ENCODE data around the gene ZNF816.
"Not testable (repeated sequence)": the region's sequence is repeated elsewhere in the genome, so short reads cannot be mapped to it uniquely, and the experiment has no call there.

ZNF816 gene

DNA sequence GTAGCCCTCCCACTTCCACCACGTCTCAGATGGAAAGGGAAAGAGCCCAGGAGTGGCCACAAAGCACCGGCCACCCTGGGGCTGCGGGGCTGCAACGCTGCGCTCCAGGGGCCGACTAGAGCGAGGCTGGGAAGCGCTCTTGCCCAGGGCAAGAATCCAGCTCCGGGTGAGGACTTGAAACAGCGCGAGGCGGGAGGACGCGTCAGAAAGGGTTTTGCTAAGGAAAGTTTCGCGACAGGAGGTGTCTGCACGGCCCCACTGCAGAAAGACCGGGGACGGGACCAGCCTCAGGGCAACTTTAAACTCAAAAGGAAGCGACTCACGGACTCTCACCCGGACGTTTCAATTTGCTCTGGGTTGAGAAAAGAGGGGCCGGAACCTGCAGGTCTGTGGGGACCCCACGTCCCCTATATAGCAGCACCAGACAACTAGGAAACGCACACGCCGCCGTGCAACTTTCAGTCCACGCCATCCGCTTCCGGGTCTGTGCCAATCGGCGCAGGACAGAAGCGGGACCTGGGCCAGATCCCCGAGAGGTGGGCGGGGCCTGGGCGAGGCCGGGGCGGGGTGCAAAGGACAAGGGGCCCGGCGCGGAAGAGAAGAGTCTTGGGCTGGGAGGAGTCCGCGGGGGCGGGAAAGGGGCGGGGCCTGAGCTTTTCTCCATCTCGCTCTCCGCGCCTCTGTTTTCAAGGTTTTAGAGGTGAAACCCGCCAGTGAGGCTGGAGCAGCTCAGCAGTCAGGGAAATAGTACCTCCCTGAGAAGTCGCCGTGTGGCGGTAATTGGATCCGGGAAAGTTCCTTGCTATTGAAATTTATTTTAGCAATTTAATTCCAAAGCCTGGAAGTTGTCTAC, at the start of gene ZNF816:
Gene ZNF816 (minus strand): TSS at position 488 of the 853 bp plus-strand sequence. CDS start 6,792 bp downstream, outside the sequence.
- DNase-seq (ENCODE audit: low read depth), result peak; percentile 84

DNA sequence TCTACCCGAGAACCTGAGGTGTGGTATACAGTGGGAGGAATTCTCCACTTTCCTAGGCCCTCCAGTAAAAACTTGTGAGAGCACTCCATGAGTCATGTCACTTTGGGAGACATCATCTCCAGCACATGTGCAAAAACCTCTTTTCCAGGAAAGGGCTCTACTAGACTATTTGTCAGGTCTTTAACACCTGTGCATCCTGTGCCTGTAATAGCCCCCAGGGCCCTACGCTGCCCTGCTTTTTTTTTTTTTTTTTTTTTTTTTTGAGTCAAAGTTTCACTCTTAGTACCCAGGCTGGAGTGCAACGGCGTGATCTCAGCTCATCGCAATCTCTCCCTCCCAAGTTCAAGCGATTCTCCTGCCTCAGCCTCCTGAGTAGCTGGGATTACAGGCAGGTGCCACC, 49.3 kb upstream of the ZNF816 start:
- DNase-seq (ENCODE audit: low read depth), result no peak

DNA sequence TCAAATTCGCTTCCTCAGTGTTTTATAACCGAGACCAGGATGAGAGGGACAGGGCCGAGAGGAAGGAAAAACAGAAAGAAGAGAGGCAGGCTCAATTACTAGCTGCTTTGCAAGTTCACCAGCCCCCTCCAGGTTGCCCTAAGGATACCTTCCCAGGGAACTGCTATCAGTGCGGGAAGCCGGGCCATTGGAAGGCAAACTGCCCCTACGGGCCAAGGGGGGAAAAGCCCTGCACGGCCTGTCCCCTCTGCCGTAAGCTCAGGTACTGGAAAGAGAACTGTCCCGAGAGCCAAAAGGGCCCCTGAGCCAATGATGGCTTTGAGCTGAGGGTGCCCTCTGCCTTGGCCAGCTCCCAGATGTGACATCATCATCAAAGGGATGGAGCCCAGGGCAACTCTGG, 47.8 kb upstream of the ZNF816 start:
- DNase-seq (ENCODE audit: low read depth), result no peak

DNA sequence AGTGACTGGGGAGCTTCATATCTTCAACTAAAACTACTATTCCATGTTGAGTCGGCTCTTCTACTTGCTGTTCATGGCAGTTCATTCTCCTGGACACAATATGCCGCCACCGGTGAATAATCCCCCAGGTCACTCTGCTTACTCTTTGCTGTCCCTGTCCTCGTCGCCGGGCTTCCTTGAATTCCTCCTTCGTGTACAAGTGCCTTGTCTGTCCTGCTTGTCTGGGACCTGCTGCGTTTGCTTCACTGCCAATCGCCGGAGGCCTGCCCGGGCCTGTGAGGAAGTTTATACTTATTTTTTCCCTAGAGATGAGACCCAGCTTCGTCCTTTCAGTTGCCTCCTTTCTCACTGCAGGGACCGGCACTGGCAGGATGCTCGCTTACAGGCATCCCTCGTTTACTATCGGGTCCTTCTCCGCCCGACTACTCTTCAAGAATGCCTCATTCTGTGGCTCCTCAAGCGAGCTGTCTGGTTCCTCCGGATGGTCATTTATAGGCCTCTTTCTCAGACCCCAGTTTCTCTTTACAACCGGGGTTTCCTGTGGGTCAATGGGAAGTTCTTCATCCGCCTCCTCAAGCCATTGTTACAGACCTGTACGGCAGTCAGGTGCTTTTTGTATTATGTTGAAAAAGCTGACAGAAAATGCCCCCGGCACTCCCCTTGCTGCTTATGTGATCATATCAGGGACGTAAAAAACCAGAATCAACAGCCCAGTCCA, 45.5 kb upstream of the ZNF816 start:
- no peak for DNase-seq (ENCODE audit: low read depth)

DNA sequence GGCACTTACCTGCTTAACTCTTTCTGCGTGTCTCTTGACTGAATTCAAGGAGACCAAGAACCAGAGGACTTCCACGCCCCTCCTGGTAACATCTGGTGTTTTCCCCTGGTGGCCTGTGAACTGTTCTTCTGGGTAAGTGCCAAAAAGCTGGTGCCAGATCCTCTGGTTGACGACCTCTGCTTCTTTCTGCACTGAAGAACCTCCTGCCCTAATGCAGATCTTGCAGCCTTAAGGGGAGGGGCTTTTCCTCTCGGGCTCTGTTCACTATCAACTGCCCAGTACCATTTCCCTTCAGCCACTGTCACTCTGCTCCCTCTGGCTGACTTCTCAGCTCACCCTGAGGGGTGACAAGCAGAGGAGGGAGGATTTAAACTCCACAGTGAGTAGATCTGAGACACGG, 44.9 kb upstream of the ZNF816 start:
- DNase-seq (ENCODE audit: low read depth), result no peak

DNA sequence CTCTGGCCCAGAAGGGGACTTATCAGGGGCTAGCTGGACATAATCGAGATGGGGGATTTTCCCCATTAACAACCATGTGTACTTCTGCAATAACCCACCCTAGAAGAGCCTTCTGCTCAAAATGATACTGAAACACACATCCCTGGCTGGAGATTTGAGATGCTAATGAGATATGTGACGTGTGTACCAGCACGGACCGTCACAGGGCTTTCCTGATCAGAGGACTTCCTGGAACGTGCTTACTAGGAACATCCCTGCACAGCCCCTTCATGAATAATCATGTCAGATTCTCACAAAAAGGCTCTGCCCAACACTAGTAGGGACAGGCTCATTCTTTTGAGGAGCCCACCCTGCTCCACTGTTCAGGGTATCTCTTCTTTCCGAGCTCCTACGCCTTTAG, 44.5 kb upstream of the ZNF816 start:
- no peak for DNase-seq (ENCODE audit: low read depth)

DNA sequence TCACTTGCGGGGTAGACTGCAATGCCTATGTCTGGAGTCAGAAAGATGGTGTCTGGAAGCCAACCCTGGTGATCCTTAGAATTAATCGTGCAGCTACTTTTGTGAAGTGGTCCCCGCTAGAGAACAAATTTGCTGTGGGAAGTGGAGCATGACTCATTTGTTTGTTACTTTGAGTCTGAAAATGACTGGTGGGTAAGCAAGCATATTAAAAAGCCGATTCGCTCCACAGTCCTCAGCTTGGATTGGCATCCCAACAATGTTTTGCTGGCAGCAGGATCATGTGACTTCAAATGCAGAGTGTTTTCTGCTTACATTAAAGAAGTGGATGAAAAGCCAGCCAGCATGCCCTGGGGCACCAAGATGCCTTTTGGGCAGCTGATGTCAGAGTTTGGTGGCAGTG, 41.6 kb upstream of the ZNF816 start:
- DNase-seq (ENCODE audit: low read depth), result no peak

DNA sequence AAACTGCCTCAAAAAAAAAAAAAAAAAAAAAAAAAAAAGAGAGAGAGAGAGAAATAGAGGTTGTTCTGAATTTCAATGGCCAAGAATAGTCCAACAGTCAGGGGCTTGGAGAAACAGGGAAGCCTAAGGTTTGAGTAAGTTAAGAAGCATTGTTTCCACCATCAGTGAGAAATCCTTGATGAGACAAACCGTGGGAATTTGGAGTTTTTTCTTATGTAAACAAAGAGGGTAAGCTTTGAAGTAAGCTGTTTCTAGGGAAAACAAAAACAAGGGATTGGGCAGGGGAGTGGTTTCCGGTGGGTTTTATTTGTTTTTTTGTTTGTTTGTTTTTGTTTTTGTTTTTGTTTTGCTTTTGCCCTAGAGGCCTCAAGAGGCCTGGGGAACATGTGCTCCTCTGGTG, 39.8 kb upstream of the ZNF816 start:
- DNase-seq (ENCODE audit: low read depth), result no peak

DNA sequence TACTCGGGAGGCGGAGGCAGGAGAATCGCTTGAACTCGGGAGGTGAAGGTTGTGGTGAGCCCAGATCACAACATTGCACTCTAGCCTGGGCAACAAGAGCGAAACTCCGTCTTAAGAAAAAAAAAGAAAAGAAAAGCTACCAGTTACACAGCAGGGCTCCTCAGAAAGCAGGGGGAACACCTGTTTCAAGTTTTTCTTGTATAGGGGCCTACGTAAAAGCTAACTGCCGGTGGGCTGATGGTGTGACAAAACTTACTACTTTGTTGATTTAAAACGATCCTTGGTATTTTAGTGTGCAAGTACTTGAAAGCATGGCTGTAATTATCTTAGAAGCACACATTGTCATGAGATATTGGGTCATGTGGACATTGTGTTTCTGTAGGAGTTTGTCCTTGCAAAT, 35.3 kb upstream of the ZNF816 start:
- no peak for DNase-seq (ENCODE audit: low read depth)

DNA sequence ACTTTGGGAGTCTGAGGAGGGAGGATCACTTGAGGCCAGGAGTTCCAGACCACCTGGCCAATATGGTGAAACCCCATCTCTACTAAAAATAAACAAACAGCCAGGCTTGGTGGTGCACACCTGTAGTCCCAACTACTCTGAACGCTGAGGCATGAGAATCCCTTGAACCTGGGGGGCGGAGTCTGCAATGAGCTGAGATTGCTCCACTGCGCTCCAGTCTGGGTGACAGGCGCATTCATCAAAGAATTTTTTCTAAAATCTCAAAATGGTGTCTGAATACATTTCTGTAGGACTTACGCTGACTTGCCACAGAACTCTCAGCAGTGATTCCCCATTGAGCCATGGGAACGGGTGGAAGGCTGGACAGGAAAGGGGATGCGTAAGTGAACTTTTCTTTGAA, 33.0 kb upstream of the ZNF816 start:
- DNase-seq (ENCODE audit: low read depth), result no peak

DNA sequence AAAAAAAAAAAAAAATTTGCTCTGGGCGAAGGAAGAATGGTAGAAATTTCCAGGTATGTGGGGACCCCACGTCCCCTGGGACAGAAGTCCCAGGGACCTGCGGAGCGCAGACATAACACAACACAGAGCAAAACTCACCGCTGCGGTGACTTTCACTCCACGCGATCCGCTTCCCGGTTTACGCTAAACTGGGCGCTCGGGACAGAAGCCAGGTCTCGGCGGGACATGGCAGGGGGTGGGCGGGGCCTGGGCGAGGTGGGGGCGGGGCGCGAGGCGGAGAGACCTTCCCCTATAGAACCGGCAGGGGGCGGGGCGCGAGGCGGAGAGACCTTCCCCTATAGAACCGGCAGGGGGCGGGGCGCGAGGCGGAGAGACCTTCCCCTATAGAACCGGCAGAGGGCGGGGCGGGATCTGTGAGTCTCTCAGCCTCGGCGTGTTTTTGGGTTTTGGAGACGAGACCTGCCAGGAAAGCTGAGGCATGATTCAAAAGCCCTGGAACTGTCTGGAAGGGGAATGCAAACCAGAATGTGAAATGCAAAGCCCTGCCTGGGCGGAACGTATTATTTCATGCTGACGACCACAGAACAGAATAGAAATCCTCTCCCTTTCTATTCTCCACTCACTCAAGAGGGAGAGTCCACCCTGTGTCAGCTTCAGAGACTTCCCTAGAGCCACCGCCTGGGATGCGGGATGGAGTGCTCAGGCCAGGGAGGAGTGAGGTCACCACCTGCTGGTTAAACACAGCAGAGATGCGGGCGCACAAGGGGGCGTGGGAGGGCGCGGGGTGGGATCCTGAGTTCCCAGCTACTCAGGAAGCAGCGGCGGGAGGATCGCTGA, 30.9 kb upstream of the ZNF816 start:
- peak; percentile 43 for DNase-seq (ENCODE audit: low read depth)

DNA sequence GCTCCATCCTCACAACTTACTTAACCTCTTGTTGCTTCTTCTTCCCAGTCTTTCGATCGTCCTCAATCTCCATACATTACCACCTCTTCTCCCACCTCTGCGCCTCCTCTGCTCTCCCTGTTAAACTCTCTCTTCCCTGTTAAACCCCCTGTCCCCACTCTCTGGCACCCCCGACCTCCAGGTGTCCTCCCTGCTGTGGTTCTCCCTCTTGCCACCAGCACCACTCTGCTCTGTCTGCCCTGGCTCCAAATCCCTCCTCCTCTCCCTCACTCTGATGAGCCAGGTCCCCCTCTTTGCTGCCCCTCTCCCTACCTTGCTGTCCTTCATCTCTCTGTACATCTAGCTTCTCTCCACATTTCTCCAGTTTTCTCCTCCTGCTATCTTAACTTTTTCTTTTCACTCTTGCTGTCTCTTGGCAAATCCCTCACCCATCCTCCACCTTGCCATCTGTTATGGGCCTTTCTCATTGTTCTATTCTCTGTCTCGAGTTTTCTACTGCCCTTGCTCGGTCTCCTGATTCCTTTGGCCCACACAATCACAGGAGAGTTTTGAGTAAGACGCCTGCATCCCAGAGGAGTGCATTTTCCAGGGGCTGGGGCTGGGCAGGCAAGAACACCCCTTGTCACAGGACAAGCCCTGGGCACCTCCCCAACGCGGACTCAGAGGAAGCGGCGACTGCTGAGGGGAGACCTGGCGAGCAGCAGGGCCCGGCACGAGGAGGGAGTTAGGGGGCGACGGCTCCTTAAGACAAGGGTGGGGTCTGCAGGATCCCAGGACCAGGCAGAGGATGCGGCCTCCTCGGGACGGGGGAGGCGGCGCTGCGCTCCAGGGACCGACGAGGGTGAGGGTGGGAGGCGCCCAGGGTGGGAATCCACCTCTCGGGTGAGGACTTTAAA, 29.7 kb upstream of the ZNF816 start:
- DNase-seq (ENCODE audit: low read depth), result no peak

DNA sequence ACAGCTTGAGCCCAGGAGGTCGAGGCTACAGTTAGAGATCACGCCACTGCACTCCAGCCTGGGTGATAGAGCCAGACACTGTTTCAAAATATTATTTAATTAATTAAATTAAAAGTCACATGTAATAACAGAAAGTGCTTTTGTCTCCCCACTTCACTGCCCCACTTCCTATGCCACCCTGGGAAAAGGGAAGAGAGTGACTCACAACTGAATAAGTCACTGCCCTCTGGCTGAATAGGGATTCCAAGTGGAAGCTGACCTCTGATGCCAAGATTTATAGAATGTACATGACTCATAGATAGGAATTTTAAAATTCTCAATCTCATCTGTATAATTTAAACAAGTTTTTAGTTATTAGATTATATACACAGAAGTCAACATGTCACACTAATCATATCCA, 28.8 kb upstream of the ZNF816 start:
- DNase-seq (ENCODE audit: low read depth), result peak; percentile 28

DNA sequence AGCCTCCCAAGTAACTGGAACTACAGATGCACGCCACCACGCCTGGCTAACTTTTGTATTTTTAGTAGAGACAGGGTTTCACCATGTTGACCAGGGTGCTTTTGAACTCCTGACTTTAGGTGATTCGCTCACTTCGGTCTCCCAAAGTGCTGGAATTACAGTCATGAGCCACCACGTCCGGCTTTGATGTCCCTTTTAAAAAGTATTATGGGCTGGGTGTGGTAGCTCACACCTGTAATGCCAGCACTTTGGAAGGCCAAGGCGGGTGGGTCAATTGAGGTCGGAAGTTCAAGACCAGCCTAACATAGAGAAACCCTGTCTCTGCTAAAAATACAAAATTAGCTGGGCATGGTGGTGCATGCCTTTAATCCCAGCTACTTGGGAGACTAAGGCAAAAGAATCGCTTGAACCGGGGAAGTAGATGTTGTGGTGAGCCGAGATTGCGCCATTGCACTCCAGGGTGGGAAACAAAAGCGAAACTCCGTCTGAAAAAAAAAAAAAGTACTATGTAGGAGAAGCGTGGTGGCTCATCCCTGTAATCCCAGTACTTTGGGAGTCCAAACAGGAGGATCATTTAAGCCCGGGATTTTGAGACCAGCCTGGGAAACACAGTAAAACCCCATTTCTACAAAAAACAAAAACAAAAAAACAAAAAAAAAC, 28.2 kb upstream of the ZNF816 start:
- no peak for DNase-seq (ENCODE audit: low read depth)

DNA sequence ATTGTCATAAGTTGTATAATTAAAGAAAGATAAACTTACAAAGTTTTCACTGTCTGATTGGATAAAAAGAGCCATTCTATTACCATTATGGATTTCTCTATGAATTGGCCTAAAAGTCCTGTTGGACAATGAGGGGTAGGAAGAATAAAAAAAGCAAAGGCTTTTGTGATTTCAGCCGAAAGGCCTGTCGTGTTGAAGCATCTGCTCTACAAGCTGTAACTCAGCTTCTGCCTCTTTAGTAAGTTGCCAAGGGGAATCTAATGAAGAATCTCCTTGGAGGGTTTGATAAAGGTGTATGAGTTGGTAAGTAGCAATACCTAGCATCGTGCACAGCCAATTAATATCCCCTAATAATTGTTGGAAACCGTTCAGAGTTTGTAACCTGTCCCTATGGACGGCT, 25.8 kb upstream of the ZNF816 start:
- no peak for DNase-seq (ENCODE audit: low read depth)

DNA sequence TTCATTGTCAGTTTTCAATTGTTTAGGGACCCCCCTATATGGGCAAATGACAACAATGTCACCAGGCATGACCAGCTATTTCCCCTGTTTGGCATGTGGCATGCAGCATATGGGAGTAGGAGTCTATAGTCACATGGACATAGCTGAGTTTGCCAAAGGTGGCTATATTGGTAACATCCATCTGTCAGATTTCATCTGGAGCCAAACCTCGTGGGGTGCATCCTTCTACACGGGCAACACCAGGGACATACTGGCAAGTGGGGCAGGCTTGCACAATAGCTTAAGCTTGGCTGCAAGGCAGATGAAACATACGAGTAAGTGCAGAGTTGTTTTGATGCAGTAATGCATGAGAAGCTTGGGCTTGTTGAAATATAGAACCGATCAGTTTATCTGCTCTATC, 24.5 kb upstream of the ZNF816 start:
- DNase-seq (ENCODE audit: low read depth), result no peak

DNA sequence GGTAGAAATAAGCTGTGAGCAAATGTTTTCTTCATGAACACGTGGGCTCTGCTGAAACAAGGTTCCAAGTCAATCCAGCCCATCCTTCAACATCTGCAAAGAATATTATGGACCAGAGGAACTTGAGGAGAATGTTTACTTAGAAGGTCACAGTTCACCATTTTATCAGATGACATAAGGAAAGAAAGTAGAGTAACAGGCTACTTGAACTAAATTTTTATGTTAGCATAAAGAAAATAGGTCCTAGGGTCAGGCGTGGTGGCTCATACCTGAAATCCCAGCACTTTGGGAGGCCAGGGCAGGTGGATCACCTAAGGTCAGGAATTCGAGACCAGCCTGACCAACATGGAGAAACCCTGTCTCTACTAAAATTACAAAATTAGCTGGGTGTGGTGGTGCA, 20.5 kb upstream of the ZNF816 start:
- DNase-seq (ENCODE audit: low read depth), result not testable (repeated sequence)

DNA sequence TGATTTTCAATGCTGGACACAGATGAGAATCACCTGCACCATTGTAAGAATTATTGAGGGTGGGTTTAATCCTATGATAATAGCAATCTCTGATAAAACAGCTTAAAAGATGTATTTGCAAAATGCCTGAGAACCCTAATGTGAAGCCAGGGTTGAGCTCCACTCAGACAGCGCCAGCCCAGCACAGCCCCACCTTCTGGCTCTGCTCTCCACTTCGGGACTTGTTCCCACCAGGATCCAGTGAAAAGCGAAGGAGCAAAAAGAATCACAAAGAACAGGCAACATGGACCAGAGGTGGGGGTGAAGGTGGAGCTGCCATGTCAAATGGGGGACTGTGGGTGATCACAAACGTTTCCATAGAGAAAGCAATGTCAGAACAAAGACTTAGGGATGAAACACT, 18.6 kb upstream of the ZNF816 start:
- DNase-seq (ENCODE audit: low read depth), result no peak

DNA sequence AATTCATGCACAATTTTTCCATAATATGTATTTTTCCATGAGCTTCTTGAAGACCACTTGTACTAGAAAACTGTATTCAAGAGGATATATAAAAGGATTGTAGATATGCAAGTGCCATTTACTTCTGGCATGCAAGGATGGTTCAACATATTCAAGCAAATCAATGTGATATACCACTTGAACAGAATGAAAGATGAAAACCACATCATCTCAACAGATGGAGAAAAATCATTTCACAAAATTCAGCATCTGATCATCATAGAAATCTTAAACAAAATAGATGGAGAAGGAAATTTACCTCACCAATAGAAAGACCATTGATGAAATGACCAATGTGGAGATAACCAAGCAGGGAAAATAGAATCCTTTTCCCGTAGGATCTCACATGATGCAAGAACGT, 5.1 kb upstream of the ZNF816 start:
- DNase-seq (ENCODE audit: low read depth), result no peak

DNA sequence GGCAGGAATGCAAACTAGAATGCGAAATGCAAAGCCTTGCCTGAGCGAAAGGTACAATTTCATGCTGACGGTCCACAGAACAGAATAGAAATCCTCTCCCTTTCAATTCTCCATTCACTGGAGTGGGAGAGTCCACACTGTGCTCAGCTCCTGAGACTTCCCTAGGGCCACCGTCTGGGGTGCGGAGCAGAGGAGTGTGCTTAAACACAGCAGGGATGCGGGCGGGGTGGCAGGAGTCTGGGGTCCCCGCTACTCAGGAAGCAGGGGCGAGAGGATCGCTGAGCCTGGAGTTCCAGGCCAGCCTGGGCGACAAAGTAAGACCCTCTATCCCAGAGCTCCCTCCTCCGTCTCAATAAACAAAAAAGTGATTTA, 552 bp upstream of the ZNF816 start:
- DNase-seq (ENCODE audit: low read depth), result no peak

DNA sequence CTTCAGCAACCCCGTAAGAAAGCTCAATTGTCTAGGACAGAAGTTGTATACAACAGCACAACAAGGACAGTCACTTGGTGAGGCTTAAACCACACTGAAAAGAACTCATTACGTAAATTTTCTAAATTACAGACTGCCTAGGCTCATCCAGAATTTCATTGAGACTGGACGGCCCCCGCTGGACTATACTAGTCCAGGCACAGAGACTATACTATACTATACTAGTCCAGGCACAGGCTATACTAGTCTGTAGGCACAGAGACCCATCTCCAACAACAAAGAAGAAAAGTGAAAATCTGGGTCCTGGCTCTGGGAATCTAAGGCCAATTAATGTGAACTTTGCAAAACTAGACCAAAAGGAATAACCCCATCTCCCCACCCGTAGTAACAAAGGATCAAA, 700 bp downstream of the ZNF816 start:
- no peak for DNase-seq (ENCODE audit: low read depth)

Measured in GM04504 (cell line).